H9 (cell line): Measurements from ENCODE around the gene DNAH8. TPM values are rescaled to one million over a fixed set of nuclear protein-coding genes. Genes with fewer than 3 reads are reported as not detected.

Experiments
- DNase-seq: peaks from one replicate; pipeline ENCODE4 v3.0.0-alpha.2; 2017
- H2AFZ ChIP-seq: one replicate; pipeline ENCODE4 v1.6.1; 2013; ENCODE audit warnings: mild to moderate bottlenecking, low read length, control low read depth, moderate library complexity
- H2AK5ac ChIP-seq: 2 replicates; pipeline ENCODE4 v1.6.1; 2013; ENCODE audit warnings: low read length, control low read depth, mixed read lengths; ENCODE audit not compliant: insufficient read length
- H2BK120ac ChIP-seq: one replicate; pipeline ENCODE4 v1.6.1; 2013; ENCODE audit warnings: low read depth, mild to moderate bottlenecking, low read length, control low read depth, inconsistent platforms; ENCODE audit not compliant: poor library complexity, severe bottlenecking
- H2BK12ac ChIP-seq: 2 replicates; pipeline ENCODE4 v1.6.1; 2013; ENCODE audit warnings: low read length, control low read depth, mixed read lengths, low read depth; ENCODE audit not compliant: insufficient read length
- H2BK15ac ChIP-seq: 2 replicates; pipeline ENCODE4 v1.6.1; 2013; ENCODE audit warnings: low read depth, low read length, control low read depth
- H2BK20ac ChIP-seq: one replicate; pipeline ENCODE4 v1.6.1; 2013; ENCODE audit warnings: low read depth, mild to moderate bottlenecking, low read length, control low read depth, inconsistent platforms; ENCODE audit not compliant: poor library complexity, severe bottlenecking
- H2BK5ac ChIP-seq: 2 replicates; pipeline ENCODE4 v1.6.1; 2013; ENCODE audit warnings: low read length, control low read depth, mixed read lengths; ENCODE audit not compliant: insufficient read length
- H3K14ac ChIP-seq: 2 replicates; pipeline ENCODE4 v1.6.1; 2013; ENCODE audit warnings: low read length, control low read depth; ENCODE audit not compliant: insufficient read depth
- H3K18ac ChIP-seq: 2 replicates; pipeline ENCODE4 v1.6.1; 2013; ENCODE audit warnings: low read depth, mild to moderate bottlenecking, mixed read lengths, low read length, control low read depth; ENCODE audit not compliant: insufficient read length
- H3K23ac ChIP-seq: 2 replicates; pipeline ENCODE4 v1.6.1; 2013; ENCODE audit warnings: low read length, control low read depth, mixed read lengths, low read depth; ENCODE audit not compliant: insufficient read length
- H3K23me2 ChIP-seq: 2 replicates; pipeline ENCODE4 v1.6.1; 2013; ENCODE audit warnings: low read depth, mild to moderate bottlenecking, mixed read lengths, low read length, control low read depth; ENCODE audit not compliant: insufficient read length, poor library complexity, severe bottlenecking
- H3K27ac ChIP-seq: 2 replicates; pipeline ENCODE4 v1.5.1; 2013; ENCODE audit warnings: low read length, control low read depth, mixed read lengths, low read depth; ENCODE audit not compliant: insufficient read length
- H3K27me3 ChIP-seq: 2 replicates; pipeline ENCODE4 v1.6.1; 2013; ENCODE audit warnings: low read length, control low read depth, inconsistent platforms; ENCODE audit not compliant: insufficient read depth
- H3K4ac ChIP-seq: 2 replicates; pipeline ENCODE4 v1.6.1; 2013; ENCODE audit warnings: low read depth, mild to moderate bottlenecking, control low read depth, inconsistent platforms, low read length, moderate library complexity
- H3K4me1 ChIP-seq: 2 replicates; pipeline ENCODE4 v1.6.1; 2013; ENCODE audit warnings: low read length, control low read depth, inconsistent platforms; ENCODE audit not compliant: insufficient read depth
- H3K4me2 ChIP-seq: 2 replicates; pipeline ENCODE4 v1.6.1; 2013; ENCODE audit warnings: low read length, control low read depth, mixed read lengths; ENCODE audit not compliant: insufficient read length, insufficient read depth
- H3K56ac ChIP-seq: 2 replicates; pipeline ENCODE4 v1.6.1; 2013; ENCODE audit warnings: low read depth, mild to moderate bottlenecking, mixed read lengths, low read length, control low read depth; ENCODE audit not compliant: insufficient read length
- H3K79me1 ChIP-seq: 2 replicates; pipeline ENCODE4 v1.6.1; 2013; ENCODE audit warnings: low read depth, mild to moderate bottlenecking, moderate library complexity, low read length, control low read depth, inconsistent platforms; ENCODE audit not compliant: insufficient read depth, poor library complexity, severe bottlenecking
- H3K79me2 ChIP-seq: 2 replicates; pipeline ENCODE4 v1.6.1; 2013; ENCODE audit warnings: low read length, control low read depth, inconsistent platforms; ENCODE audit not compliant: insufficient read depth
- H3K9ac ChIP-seq: 2 replicates; pipeline ENCODE4 v1.6.1; 2013; ENCODE audit warnings: low read length, control low read depth, mixed read lengths; ENCODE audit not compliant: insufficient read length; ENCODE audit errors: extremely low read depth
- H3K9me3 ChIP-seq: one replicate; pipeline ENCODE4 v1.6.1; 2013; ENCODE audit warnings: low read depth, low read length, inconsistent platforms; ENCODE audit not compliant: control insufficient read depth
- H3T11ph ChIP-seq: one replicate; pipeline ENCODE4 v1.6.1; 2013; ENCODE audit warnings: mild to moderate bottlenecking, low read length, control low read depth, inconsistent platforms
- H4K20me1 ChIP-seq: one replicate; pipeline ENCODE4 v1.6.1; 2013; ENCODE audit not compliant: control insufficient read depth, insufficient read length, insufficient read depth
- H4K5ac ChIP-seq: 2 replicates; pipeline ENCODE4 v1.6.1; 2013; ENCODE audit warnings: low read depth, mild to moderate bottlenecking, mixed read lengths, low read length, control low read depth; ENCODE audit not compliant: insufficient read length
- H4K8ac ChIP-seq: replicated peaks from 2 replicates; pipeline ENCODE4 v1.6.1; 2013; ENCODE audit warnings: low read length, control low read depth, mixed read lengths, low read depth; ENCODE audit not compliant: insufficient read length
- H4K91ac ChIP-seq: 2 replicates; pipeline ENCODE4 v1.6.1; 2013; ENCODE audit warnings: low read depth, mild to moderate bottlenecking, moderate library complexity, mixed read lengths, low read length, control low read depth; ENCODE audit not compliant: insufficient read length
- H3K27ac Mint-ChIP-seq, 3 experiments: 2 replicates in 2 of 3; 3 replicates in 1 of 3; pipeline ENCODE4 v1.8.0; 2020 to 2021; ENCODE audit warnings: mixed read lengths in 3 of 3, mild to moderate bottlenecking in 1 of 3, moderate library complexity in 1 of 3
- H3K27me3 Mint-ChIP-seq: 2 replicates; pipeline ENCODE4 v1.8.0; 2021; ENCODE audit warnings: low read depth, mild to moderate bottlenecking, moderate library complexity, mixed read lengths
- H3K36me3 Mint-ChIP-seq, 3 experiments: 2 replicates in 2 of 3; 3 replicates in 1 of 3; pipeline ENCODE4 v1.8.0; 2020 to 2021; ENCODE audit warnings: low read depth in 3 of 3, mixed read lengths in 3 of 3; ENCODE audit not compliant: insufficient read depth in 1 of 3
- H3K4me1 Mint-ChIP-seq, 2 experiments: 2 replicates each; pipeline ENCODE4 v1.8.0; 2020; ENCODE audit warnings: mixed read lengths in 2 of 2
- H3K4me3 Mint-ChIP-seq, 2 experiments: 2 replicates in 1 of 2; 3 replicates in 1 of 2; pipeline ENCODE4 v1.8.0; 2020 to 2021; ENCODE audit warnings: mild to moderate bottlenecking in 2 of 2, mixed read lengths in 2 of 2, moderate library complexity in 1 of 2
- H3K9me3 Mint-ChIP-seq, 2 experiments: 2 replicates in 1 of 2; 3 replicates in 1 of 2; pipeline ENCODE4 v1.8.0; 2020; ENCODE audit warnings: mild to moderate bottlenecking in 2 of 2, mixed read lengths in 2 of 2, moderate library complexity in 1 of 2
- CTCF ChIP-seq: fragments of 200-600 bp; sonication (generic); conservative IDR thresholded peaks from 3 replicates; pipeline ENCODE4 v1.8.0; 2021; ENCODE audit warnings: antibody characterized with exemption, mild to moderate bottlenecking
- WGBS: extraction: QIAGEN DNeasy Blood & Tissue Kit; methylation state at CpG from one replicate; pipeline ENCODE4 v1.1.7; 2013; ENCODE audit warnings: missing lambda C conversion rate, low lambda C conversion rate, mixed read lengths; ENCODE audit not compliant: insufficient read length; ENCODE audit errors: extremely low coverage; 5-methylcytosine and 5-hydroxymethylcytosine counted together
- total RNA-seq: library from RNA; stranded (reverse); gene quantifications from 2 replicates; pipeline ENCODE4 v1.2.1, GENCODE V29; 2021

Gene DNAH8
- total RNA-seq, 1 experiment from 2014 or later, result not detected

GRCh38 chr6:38713812-38714211 lies 1.3 kb upstream of the DNAH8 start:
- Histone ChIP-seq H2BK12ac (no peak overlapping the region), H3K23ac (no peak overlapping the region), H3K56ac (no peak overlapping the region), H2AFZ (no peak overlapping the region), H3K27me3 (peaks cover 3% of the 10 kb centered on the region; the same call in 1 of the 2 replicates), H3K9me3 (no peaks in the 10 kb centered on the region), H4K91ac (no peak overlapping the region), H3K4ac (no peak overlapping the region), H4K5ac (no peak overlapping the region), H2BK5ac (no peak overlapping the region), H3K18ac (no peak overlapping the region), H2BK120ac (no peak overlapping the region), H2BK20ac (no peak overlapping the region), H3K23me2 (no peaks in the 10 kb centered on the region), H3K27ac (no peak overlapping the region), H4K8ac (no peak overlapping the region), H3K9ac (no peak overlapping the region), H4K20me1 (no peaks in the 10 kb centered on the region), H3K79me2 (no peaks in the 10 kb centered on the region), H2BK15ac (no peak overlapping the region), H3K4me2 (no peak overlapping the region), H3K79me1 (no peaks in the 10 kb centered on the region), H3T11ph (no peak overlapping the region), H3K4me1 (no peaks in the 10 kb centered on the region; the same call in 1 of the 2 replicates), H2AK5ac (no peak overlapping the region), H3K14ac (no peak overlapping the region)
- H3K27me3 Mint-ChIP-seq, result peaks cover 7% of the 10 kb centered on the region; the same call in 1 of the 2 replicates
- no peak for TF ChIP-seq CTCF
- WGBS, result no CpG with 5 or more reads among the region's 6 CpGs
- H3K27ac Mint-ChIP-seq, result no peak overlapping the region; a peak in 1 of 7 replicates
- H3K4me3 Mint-ChIP-seq, result no peak overlapping the region
- H3K36me3 Mint-ChIP-seq, result peaks cover 0 to 12% (median 9%) of the 10 kb centered on the region in 3 experiments; a peak in 4 of 7 replicates
- peaks cover 0 to 13% of the 10 kb centered on the region in 2 experiments; a peak in 4 of 5 replicates for H3K9me3 Mint-ChIP-seq
- H3K4me1 Mint-ChIP-seq, result peaks cover 5 to 9% of the 10 kb centered on the region in 2 experiments; a peak in 2 of 4 replicates
- DNase-seq, result no peak
